GM06990 (cell line): ENCODE results near the gene SLC39A7.

Experiments
- DNase-seq: peaks from one replicate; pipeline ENCODE4 v3.0.0-alpha.2; 2011; ENCODE audit not compliant: insufficient read length; ENCODE audit errors: extremely low read depth
- H3K27me3 ChIP-seq: replicated peaks from 2 replicates; pipeline ENCODE4 v1.6.0; 2011; ENCODE audit warnings: low read length; ENCODE audit not compliant: control insufficient read depth, insufficient read depth
- H3K36me3 ChIP-seq: 2 replicates; pipeline ENCODE4 v1.5.1; 2011; ENCODE audit warnings: low read length; ENCODE audit not compliant: control insufficient read depth, insufficient read depth
- H3K4me3 ChIP-seq: replicated peaks from 2 replicates; pipeline ENCODE4 v1.5.1; 2011; ENCODE audit warnings: low read depth, mild to moderate bottlenecking, control low read depth, low read length
- CTCF ChIP-seq: IDR thresholded peaks from 2 replicates; pipeline ENCODE4 v1.5.1; 2011; ENCODE audit warnings: low read length, control low read depth, mild to moderate bottlenecking, inconsistent platforms; ENCODE audit not compliant: insufficient read depth, poor library complexity, severe bottlenecking

The SLC39A7 gene

GRCh38 chr6:33185190-33185589 is 15.5 kb upstream of the SLC39A7 start:
- no peak overlapping the region for H3K4me3 ChIP-seq
- DNase-seq = no peak

GRCh38 chr6:33185654-33186187 is 14.9 kb upstream of the SLC39A7 start:
- DNase-seq = no peak
- no peak for TF ChIP-seq CTCF
- Histone ChIP-seq H3K4me3 (no peak overlapping the region), H3K36me3 (no peaks in the 10 kb centered on the region), H3K27me3 (no peaks in the 10 kb centered on the region; the same call in 1 of the 2 replicates)

More at GRCh38 chr6:33185190-33185589, 15.5 kb upstream of the SLC39A7 start:
- H3K27me3 ChIP-seq = no peaks in the 10 kb centered on the region; the same call in 1 of the 2 replicates
- no peak for TF ChIP-seq CTCF
- H3K36me3 ChIP-seq = no peaks in the 10 kb centered on the region

- no peak for DNase-seq
- Histone ChIP-seq H3K4me3 (no peak overlapping the region), H3K36me3 (no peaks in the 10 kb centered on the region), H3K27me3 (peaks cover 3% of the 10 kb centered on the region)
- no peak for TF ChIP-seq CTCF
These were observed 12.9 kb upstream of the SLC39A7 start for GRCh38 chr6:33187809-33188208.

- Histone ChIP-seq H3K4me3 (no peak overlapping the region), H3K27me3 (peaks cover 3% of the 10 kb centered on the region), H3K36me3 (peaks cover 1% of the 10 kb centered on the region; the same call in 1 of the 2 replicates)
- TF ChIP-seq CTCF = no peak
- DNase-seq = no peak
These were observed 11.5 kb upstream of the SLC39A7 start for GRCh38 chr6:33189164-33189563.

GRCh38 chr6:33189625-33190448 is 10.8 kb upstream of the SLC39A7 start:
- no peak for TF ChIP-seq CTCF
- DNase-seq = no peak
- Histone ChIP-seq H3K36me3 (peaks cover 7% of the 10 kb centered on the region), H3K27me3 (peaks cover 3% of the 10 kb centered on the region), H3K4me3 (no peak overlapping the region)
